HepG2 (cell line): ENCODE measurements around the gene PASK. TPM values are rescaled to one million over a fixed set of nuclear protein-coding genes. Genes with fewer than 3 reads are reported as not detected.
A peak's percentile ranks its signal among the peaks of the same experiment; 100 is the strongest.

ENCODE experiments used
- ASH2L ChIP-seq: fragments of 300-600, 200-600 bp; sonication (generic); IDR thresholded peaks from 2 replicates; pipeline ENCODE4 v1.7.0; 2017; ENCODE audit warnings: low read depth, mild to moderate bottlenecking, moderate library complexity, mixed read lengths, low read length; ENCODE audit not compliant: insufficient read length
- CERS6 ChIP-seq: sonication (generic); formaldehyde crosslinking; IDR thresholded peaks from 2 replicates; pipeline ENCODE4 v1.5.0; 2020; ENCODE audit warnings: missing genetic modification reagents
- CHD4 ChIP-seq: fragments of 200-600 bp; sonication (generic); IDR thresholded peaks from 2 replicates; pipeline ENCODE4 v1.7.0; 2017; ENCODE audit warnings: mild to moderate bottlenecking, low read length, borderline replicate concordance
- DRAP1 ChIP-seq: IDR thresholded peaks from 2 replicates; pipeline ENCODE4 v1.6.1; 2016; ENCODE audit warnings: missing genetic modification reagents, missing compliant biosample characterization
- FIP1L1 ChIP-seq: fragments of 200-400 bp; formaldehyde crosslinking; IDR thresholded peaks from 2 replicates; pipeline ENCODE4 v1.6.1; 2018; ENCODE audit warnings: low read depth, mild to moderate bottlenecking, low read length, moderate library complexity, borderline replicate concordance; ENCODE audit not compliant: insufficient read depth
- GFI1 ChIP-seq: sonication (generic); formaldehyde crosslinking; IDR thresholded peaks from 2 replicates; pipeline ENCODE4 v1.5.0; 2020; ENCODE audit warnings: missing genetic modification reagents, mild to moderate bottlenecking, borderline replicate concordance
- HHEX ChIP-seq: IDR thresholded peaks from 2 replicates; pipeline ENCODE4 v1.6.1; 2016; ENCODE audit warnings: control low read depth
- HNF1B ChIP-seq: sonication (generic); formaldehyde crosslinking; IDR thresholded peaks from 2 replicates; pipeline ENCODE4 v1.5.1; 2020; ENCODE audit warnings: mild to moderate bottlenecking, moderate library complexity, missing genetic modification reagents
- MTF1 ChIP-seq: sonication (generic); formaldehyde crosslinking; IDR thresholded peaks from 2 replicates; pipeline ENCODE4 v1.5.0; 2020; ENCODE audit warnings: missing genetic modification reagents
- NAIF1 ChIP-seq: sonication (generic); formaldehyde crosslinking; IDR thresholded peaks from 2 replicates; pipeline ENCODE4 v1.5.0; 2020; ENCODE audit warnings: mild to moderate bottlenecking, missing genetic modification reagents, borderline replicate concordance
- RARG ChIP-seq: sonication (generic); formaldehyde crosslinking; IDR thresholded peaks from 2 replicates; pipeline ENCODE4 v1.4.0; 2020; ENCODE audit warnings: low read depth, mild to moderate bottlenecking, missing genetic modification reagents
- SP5 ChIP-seq: IDR thresholded peaks from 2 replicates; pipeline ENCODE4 v1.6.1; 2016; ENCODE audit warnings: low read depth, borderline replicate concordance
- TARDBP ChIP-seq: sonication (generic); formaldehyde crosslinking; IDR thresholded peaks from 2 replicates; pipeline ENCODE4 v1.8.0; 2022; ENCODE audit warnings: mild to moderate bottlenecking, missing genetic modification reagents
- ZNF543 ChIP-seq: sonication (generic); formaldehyde crosslinking; IDR thresholded peaks from 2 replicates; pipeline ENCODE4 v1.4.0; 2020; ENCODE audit warnings: mild to moderate bottlenecking, missing genetic modification reagents
- ZNF660 ChIP-seq: sonication (generic); formaldehyde crosslinking; IDR thresholded peaks from 2 replicates; pipeline ENCODE4 v1.5.1; 2020; ENCODE audit warnings: mild to moderate bottlenecking, low read depth, missing genetic modification reagents, borderline replicate concordance
- polyA plus RNA-seq, 8 experiments: library from polyadenylated mRNA; depleted of rRNA in 3 of 8; stranded (reverse) in 7 of 8; unstranded in 1 of 8; fragments of >200 nt; fragmentation: Illumina TruSeq in 4 of 8; extraction: Trizol in 4 of 8; gene quantifications; 2 replicates each; pipeline versions ENCODE4 v1.2.1 to v1.2.3, GENCODE V29; 2011 to 2016; ENCODE audit warnings: low read depth in 4 of 8, missing spikeins in 1 of 8, mixed read lengths in 1 of 8; ENCODE audit not compliant: insufficient read depth in 1 of 8
- total RNA-seq, 5 experiments: library from RNA; depleted of rRNA; stranded (reverse); fragments of >200 nt; fragmentation: Illumina TruSeq; extraction: Trizol; gene quantifications; 2 replicates each; pipeline ENCODE4 v1.2.3, GENCODE V29; 2016; ENCODE audit warnings: low read depth in 1 of 5
- TF ChIP-seq, protein P1 (sequence below), 2 experiments: fragments of 450-650 bp in 1 of 2; sonication (generic) in 1 of 2; formaldehyde crosslinking in 1 of 2; IDR thresholded peaks; 2 replicates each; pipeline versions ENCODE4 v1.6.1 to v1.8.0; 2016 to 2022; ENCODE audit warnings: antibody characterized with exemption in 1 of 2, mild to moderate bottlenecking in 1 of 2, missing genetic modification reagents in 1 of 2

The PASK gene
- total and polyA plus RNA-seq, 2 of the 13 experiments (the other 11 are each of a cell fraction or from before 2014, with no cell fraction given), result 6.9 to 17.0 TPM

DNA sequence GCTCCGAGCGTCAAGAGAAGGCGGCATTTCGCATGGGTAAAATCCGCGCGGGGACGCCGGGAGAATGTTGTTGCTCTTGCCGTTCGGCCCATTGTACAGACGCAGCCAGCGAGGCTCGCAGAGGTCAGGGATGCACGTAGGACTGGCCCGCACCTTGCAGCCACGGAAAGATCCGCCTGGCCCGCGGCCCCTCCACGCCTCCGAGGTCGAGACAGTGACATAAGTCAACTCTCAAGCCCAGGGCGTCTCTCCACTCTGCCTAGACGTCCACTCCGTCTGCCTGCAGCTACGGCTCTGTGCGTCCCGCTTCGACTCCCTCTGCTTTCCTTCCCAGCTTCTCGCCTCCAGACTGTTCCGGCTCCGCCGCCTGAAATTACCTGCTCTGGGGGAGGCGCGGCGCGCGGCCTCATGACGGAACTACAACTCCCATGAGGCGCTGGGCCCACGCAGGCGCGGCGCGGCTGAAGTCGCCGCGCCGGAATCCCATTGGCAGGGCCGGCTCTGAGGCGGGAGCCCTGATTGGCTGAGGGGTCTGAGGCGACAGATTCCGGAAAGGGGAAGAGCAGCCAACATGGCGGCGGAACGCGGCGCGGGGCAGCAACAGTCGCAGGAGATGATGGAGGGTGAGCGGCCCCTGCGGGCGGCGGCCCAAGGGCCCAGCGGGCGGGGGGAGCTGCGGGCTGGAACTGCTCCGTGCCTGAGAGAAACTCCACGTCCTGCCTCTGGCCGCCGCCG lies 820 bp upstream of the PASK start, which contains the start of gene PPP1R7 (continued):
- TF ChIP-seq CERS6 (CRISPR knock-in tag) (no peak), ASH2L (peak; percentile 79), ZNF660 (no peak), MTF1 (CRISPR knock-in tag) (no peak), HHEX (CRISPR knock-in tag) (no peak), TARDBP (CRISPR knock-in tag) (peak; percentile 12; the same call in 1 of the 2 replicates), GFI1 (CRISPR knock-in tag) (peak; percentile 65; the same call in 1 of the 2 replicates), CHD4 (peak; percentile 86; the same call in 1 of the 2 replicates), ZNF543 (CRISPR knock-in tag) (no peak), SP5 (CRISPR knock-in tag) (0 out of 2 replicates have a peak, but pooled peaks have one; percentile 8), FIP1L1 (no peak), NAIF1 (CRISPR knock-in tag) (peak; percentile 47; the same call in 1 of the 2 replicates), RARG (CRISPR knock-in tag) (no peak), DRAP1 (CRISPR knock-in tag) (peak; percentile 70), HNF1B (no peak)
- TF ChIP-seq, protein P1, sequence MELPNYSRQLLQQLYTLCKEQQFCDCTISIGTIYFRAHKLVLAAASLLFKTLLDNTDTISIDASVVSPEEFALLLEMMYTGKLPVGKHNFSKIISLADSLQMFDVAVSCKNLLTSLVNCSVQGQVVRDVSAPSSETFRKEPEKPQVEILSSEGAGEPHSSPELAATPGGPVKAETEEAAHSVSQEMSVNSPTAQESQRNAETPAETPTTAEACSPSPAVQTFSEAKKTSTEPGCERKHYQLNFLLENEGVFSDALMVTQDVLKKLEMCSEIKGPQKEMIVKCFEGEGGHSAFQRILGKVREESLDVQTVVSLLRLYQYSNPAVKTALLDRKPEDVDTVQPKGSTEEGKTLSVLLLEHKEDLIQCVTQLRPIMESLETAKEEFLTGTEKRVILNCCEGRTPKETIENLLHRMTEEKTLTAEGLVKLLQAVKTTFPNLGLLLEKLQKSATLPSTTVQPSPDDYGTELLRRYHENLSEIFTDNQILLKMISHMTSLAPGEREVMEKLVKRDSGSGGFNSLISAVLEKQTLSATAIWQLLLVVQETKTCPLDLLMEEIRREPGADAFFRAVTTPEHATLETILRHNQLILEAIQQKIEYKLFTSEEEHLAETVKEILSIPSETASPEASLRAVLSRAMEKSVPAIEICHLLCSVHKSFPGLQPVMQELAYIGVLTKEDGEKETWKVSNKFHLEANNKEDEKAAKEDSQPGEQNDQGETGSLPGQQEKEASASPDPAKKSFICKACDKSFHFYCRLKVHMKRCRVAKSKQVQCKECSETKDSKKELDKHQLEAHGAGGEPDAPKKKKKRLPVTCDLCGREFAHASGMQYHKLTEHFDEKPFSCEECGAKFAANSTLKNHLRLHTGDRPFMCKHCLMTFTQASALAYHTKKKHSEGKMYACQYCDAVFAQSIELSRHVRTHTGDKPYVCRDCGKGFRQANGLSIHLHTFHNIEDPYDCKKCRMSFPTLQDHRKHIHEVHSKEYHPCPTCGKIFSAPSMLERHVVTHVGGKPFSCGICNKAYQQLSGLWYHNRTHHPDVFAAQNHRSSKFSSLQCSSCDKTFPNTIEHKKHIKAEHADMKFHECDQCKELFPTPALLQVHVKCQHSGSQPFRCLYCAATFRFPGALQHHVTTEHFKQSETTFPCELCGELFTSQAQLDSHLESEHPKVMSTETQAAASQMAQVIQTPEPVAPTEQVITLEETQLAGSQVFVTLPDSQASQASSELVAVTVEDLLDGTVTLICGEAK (IDR thresholded peaks at IDR 0.05), result no peak
- TF ChIP-seq, protein P1 (CRISPR knock-in tag; IDR thresholded peaks at IDR 0.05), result no peak; the same call in 1 of the 2 replicates
